GM12878 (cell line): ENCODE results near the gene ENPP1. TPM values are rescaled to one million over a fixed set of nuclear protein-coding genes. Genes with fewer than 3 reads are reported as not detected.

Source experiments
- ATAC-seq: fragments of 200-7000 bp; cut with Tn5 transposase; 3 replicates; pipeline ENCODE4 v1.9.1; 2020; ENCODE audit warnings: mild to moderate bottlenecking, moderate library complexity
- BruUV-seq: library from RNA; stranded (reverse); fragments of 400-500 nt; replicated peaks from 2 replicates; lab custom pipeline; 2021; lab: Mats Ljungman, UMichigan
- CTCF ChIA-PET: fragments of 300-600 bp; sonication (Branson Sonifier 250); formaldehyde crosslinking; extraction: SDS; loops from one replicate; lab custom pipeline; 2021; ENCODE audit warnings: inconsistent platforms; lab: Yijun Ruan, JAX
- POLR2A ChIA-PET: fragments of 350-600 bp; formaldehyde crosslinking; extraction: SDS; loops from one replicate; lab custom pipeline; 2021; ENCODE audit warnings: inconsistent platforms; lab: Charles Lee
- RAD21 ChIA-PET: fragments of 300-600 bp; sonication (Branson Sonifier 250); formaldehyde crosslinking; loops from one replicate; lab custom pipeline; 2023; ENCODE audit warnings: antibody characterized with exemption; ENCODE audit not compliant: unreplicated experiment; lab: Charles Lee
- SMC1A ChIA-PET: fragments of 300-600 bp; sonication (Branson Sonifier 250); formaldehyde crosslinking; loops from one replicate; lab custom pipeline; 2023; ENCODE audit not compliant: unreplicated experiment, uncharacterized antibody; lab: Charles Lee
- DNase-seq: peaks from one replicate; pipeline ENCODE4 v3.0.0-alpha.2; 2011; ENCODE audit warnings: low read depth, low spot score
- FAIRE-seq: peaks from 3 replicates; lab custom pipeline; 2011; peaks lifted over from hg19 to GRCh38; lab: Jason Lieb, UNC
- H2AFZ ChIP-seq: 2 replicates; pipeline ENCODE4 v1.6.0; 2011; ENCODE audit warnings: low read depth, low read length, control low read depth; ENCODE audit not compliant: control insufficient read depth
- H3K27ac ChIP-seq: 2 replicates; pipeline ENCODE4 v1.5.1; 2011; ENCODE audit warnings: control low read depth; ENCODE audit not compliant: control insufficient read depth, insufficient read depth
- H3K27me3 ChIP-seq, 2 experiments: replicated peaks in 1 of 2; 2 replicates each; pipeline versions ENCODE4 v1.6.0 to v1.6.1; 2011; ENCODE audit warnings: low read length in 1 of 2; ENCODE audit not compliant: control insufficient read depth in 2 of 2, insufficient read depth in 2 of 2
- H3K36me3 ChIP-seq, 2 experiments: 2 replicates each; pipeline ENCODE4 v1.5.1; 2011; ENCODE audit warnings: low read length in 1 of 2; ENCODE audit not compliant: control insufficient read depth in 2 of 2, insufficient read depth in 2 of 2
- H3K4me1 ChIP-seq: 2 replicates; pipeline ENCODE4 v1.6.1; 2011; ENCODE audit warnings: mild to moderate bottlenecking, low read length, moderate library complexity, mixed read lengths; ENCODE audit not compliant: control insufficient read depth, insufficient read depth
- H3K4me2 ChIP-seq: 2 replicates; pipeline ENCODE4 v1.6.0; 2011; ENCODE audit warnings: control low read depth; ENCODE audit not compliant: control insufficient read depth, insufficient read depth
- H3K4me3 ChIP-seq: fragments of 200-600 bp; sonication (generic); 2 replicates; pipeline ENCODE4 v1.5.1; 2016
- H3K79me2 ChIP-seq: 2 replicates; pipeline ENCODE4 v1.6.0; 2011; ENCODE audit warnings: low read length; ENCODE audit not compliant: control insufficient read depth, insufficient read depth
- H3K9ac ChIP-seq: 2 replicates; pipeline ENCODE4 v1.8.0; 2011; ENCODE audit warnings: low read length, control low read depth, mixed read lengths; ENCODE audit not compliant: control insufficient read depth, insufficient read depth
- H3K9me3 ChIP-seq: replicated peaks from 3 replicates; pipeline ENCODE4 v1.5.1; 2011; ENCODE audit warnings: mild to moderate bottlenecking, low read length; ENCODE audit not compliant: control insufficient read depth, insufficient read depth
- H4K20me1 ChIP-seq: 2 replicates; pipeline ENCODE4 v1.6.0; 2011; ENCODE audit not compliant: control insufficient read depth, insufficient read depth
- BCL3 ChIP-seq: IDR thresholded peaks from 2 replicates; pipeline ENCODE4 v1.6.1; 2011; ENCODE audit warnings: borderline replicate concordance, low read depth, mild to moderate bottlenecking, moderate library complexity, low read length; ENCODE audit not compliant: insufficient read depth, poor library complexity, severe bottlenecking
- CEBPB ChIP-seq, 2 experiments: fragments of 150-350 bp in 1 of 2; IDR thresholded peaks; 2 replicates each; pipeline ENCODE4 v1.6.1; 2012 to 2014; ENCODE audit warnings: low read depth in 2 of 2, low read length in 2 of 2, borderline replicate concordance in 1 of 2, inconsistent platforms in 1 of 2
- E2F4 ChIP-seq: IDR thresholded peaks from 2 replicates; pipeline ENCODE4 v1.6.1; 2012; ENCODE audit warnings: low read depth, low read length, improper control_type of control experiment
- FOS ChIP-seq: IDR thresholded peaks from 3 replicates; pipeline ENCODE4 v1.6.1; 2011; ENCODE audit warnings: borderline replicate concordance; ENCODE audit not compliant: insufficient read length; ENCODE audit errors: extremely low read depth
- KDM1A ChIP-seq: fragments of 200-600 bp; sonication (generic); IDR thresholded peaks from 2 replicates; pipeline ENCODE4 v1.6.1; 2016; ENCODE audit warnings: borderline replicate concordance
- PBX3 ChIP-seq: IDR thresholded peaks from 2 replicates; pipeline ENCODE4 v1.6.1; 2011; ENCODE audit warnings: mild to moderate bottlenecking, low read depth, low read length, moderate library complexity; ENCODE audit not compliant: insufficient replicate concordance
- PKNOX1 ChIP-seq: fragments of 450-650 bp; IDR thresholded peaks from 2 replicates; pipeline ENCODE4 v1.6.1; 2016; ENCODE audit warnings: mild to moderate bottlenecking
- RCOR1 ChIP-seq: conservative IDR thresholded peaks from 2 replicates; pipeline ENCODE4 v1.6.1; 2012; ENCODE audit warnings: low read depth, low read length, improper control_type of control experiment
- SMAD1 ChIP-seq: fragments of 450-650 bp; IDR thresholded peaks from 2 replicates; pipeline ENCODE4 v1.6.1; 2018; ENCODE audit warnings: mild to moderate bottlenecking, low read depth; ENCODE audit not compliant: partially characterized antibody
- SPI1 ChIP-seq: IDR thresholded peaks from 2 replicates; pipeline ENCODE4 v1.6.1; 2011; ENCODE audit warnings: low read depth, mild to moderate bottlenecking, low read length, moderate library complexity, borderline replicate concordance; ENCODE audit not compliant: insufficient read depth
- TCF3 ChIP-seq: IDR thresholded peaks from 2 replicates; pipeline ENCODE4 v1.6.1; 2012; ENCODE audit warnings: low read depth, mild to moderate bottlenecking, low read length, borderline replicate concordance; ENCODE audit not compliant: insufficient read depth
- WGBS: methylation state at CpG from one replicate; pipeline ENCODE4 v1.1.6; 2016; ENCODE audit warnings: low lambda C conversion rate; ENCODE audit not compliant: insufficient replicate concordance, insufficient coverage; ENCODE audit errors: missing lambda C conversion rate; 5-methylcytosine and 5-hydroxymethylcytosine counted together
- in situ Hi-C: fragments of 300-500 bp; cut with MboI; formaldehyde crosslinking; loops from 9 replicates; pipeline ENCODE4 v1.14.3; 2018; ENCODE audit warnings: mixed read lengths
- intact Hi-C: fragments of 100-400 bp; cut with micrococcal nuclease; formaldehyde crosslinking; loops from one replicate; pipeline ENCODE4 v1.14.2; 2022; ENCODE audit not compliant: unreplicated experiment
- polyA plus RNA-seq, 11 experiments: library from polyadenylated mRNA; depleted of rRNA in 4 of 11; unstranded in 6 of 11; stranded (reverse) in 5 of 11; fragments of >200 nt; fragmentation: Nextera tagmentation in 4 of 11; fragmentation: Illumina TruSeq in 1 of 11; extraction: Ambion mirVana in 4 of 11; extraction: Trizol in 1 of 11; gene quantifications; 1 replicate in 1 of 11; 2 replicates in 10 of 11; pipeline versions ENCODE4 v1.2.1 to v1.2.3, GENCODE V29; 2011 to 2016; ENCODE audit warnings: inconsistent platforms in 2 of 11, missing spikeins in 2 of 11, low read depth in 1 of 11
- total RNA-seq, 4 experiments: library from RNA; depleted of rRNA in 3 of 4; stranded (reverse); fragments of >200 nt in 3 of 4; fragmentation: Illumina TruSeq in 1 of 4; extraction: Trizol in 1 of 4; gene quantifications; 2 replicates each; pipeline versions ENCODE4 v1.2.1 to v1.2.3, GENCODE V29; 2013 to 2021

The ENPP1 gene
- total and polyA plus RNA-seq, 10 of the 15 experiments (the other 5 are each of a cell fraction or from before 2014, with no cell fraction given), result 0.03 to 0.05 TPM; not detected in 8

- H3K9me3 ChIP-seq, result no peaks in the 10 kb centered on the region
- no peaks in the 10 kb centered on the region for H3K4me1 ChIP-seq
- H4K20me1 ChIP-seq, result no peaks in the 10 kb centered on the region
- no peak for ATAC-seq
- WGBS, result 27% methylated on average over 8 of the region's 8 CpGs
- no peak overlapping the region for H3K4me2 ChIP-seq
- H3K9ac ChIP-seq, result no peak overlapping the region
- H3K27ac ChIP-seq, result no peak overlapping the region
- intact Hi-C loops (no loop called here), in situ Hi-C loops (no loop called here)
- H3K79me2 ChIP-seq, result no peaks in the 10 kb centered on the region
- DNase-seq, result no peak
- ChIA-PET POLR2A (no interaction called here), SMC1A (no interaction called here)
- TF ChIP-seq FOS (no peak), E2F4 (no peak), PBX3 (no peak)
- TF ChIP-seq, all 136 proteins: peak for 0
- ChIA-PET RAD21 (no interaction called here), CTCF (no interaction called here)
- BruUV-seq, result no TSS peak
- H2AFZ ChIP-seq, result no peak overlapping the region
- no peaks in the 10 kb centered on the region for H3K27me3 ChIP-seq
- H3K4me3 ChIP-seq, result no peak overlapping the region
- no peaks in the 10 kb centered on the region for H3K36me3 ChIP-seq
- no peak for FAIRE-seq
Observed at GRCh38 chr6:131851049-131851769, 43.4 kb downstream of the ENPP1 start.

- H3K36me3 ChIP-seq, result no peaks in the 10 kb centered on the region
- intact Hi-C loops, result no loop called here
- ChIA-PET RAD21 (interaction anchor here (0.6 kb wide), 1 partner anchor 445 kb away, joined by 3 read pairs; no protein-coding TSS in a partner anchor), CTCF (no interaction called here), SMC1A (interaction anchor here (0.6 kb wide), 1 partner anchor 578 kb away, joined by 3 read pairs; no protein-coding TSS in a partner anchor), POLR2A (no interaction called here)
- no peaks in the 10 kb centered on the region for H3K79me2 ChIP-seq
- H3K4me2 ChIP-seq, result no peak overlapping the region
- H3K27ac ChIP-seq, result no peak overlapping the region
- ATAC-seq, result no peak
- in situ Hi-C loops, result no loop called here
- BruUV-seq, result no TSS peak
- H3K4me3 ChIP-seq, result no peak overlapping the region
- H3K27me3 ChIP-seq, result no peaks in the 10 kb centered on the region
- H3K9me3 ChIP-seq, result no peaks in the 10 kb centered on the region
- H3K4me1 ChIP-seq, result no peaks in the 10 kb centered on the region
- DNase-seq, result no peak
- no peak overlapping the region for H2AFZ ChIP-seq
- no peaks in the 10 kb centered on the region for H4K20me1 ChIP-seq
- H3K9ac ChIP-seq, result no peak overlapping the region
- no peak for FAIRE-seq
- TF ChIP-seq BCL3 (no peak), PKNOX1 (no peak), KDM1A (no peak), SPI1 (no peak), CEBPB (IDR thresholded peaks at IDR 0.05; ENCODE audit: borderline replicate concordance in 1 of 2, low read depth in 2 of 2, low read length in 2 of 2) (no peak), TCF3 (no peak), SMAD1 (no peak), RCOR1 (no peak)
Observed at GRCh38 chr6:131852200-131852599, 44.4 kb downstream of the ENPP1 start.
